Measurements from ENCODE around the gene SMO. TPM values are rescaled to one million over a fixed set of nuclear protein-coding genes. Genes with fewer than 3 reads are reported as not detected.
"Not testable (repeated sequence)": the region's sequence is repeated elsewhere in the genome, so short reads cannot be mapped to it uniquely, and the experiment has no call there.

Gene SMO
- total and polyA plus RNA-seq, 8 donors: 2.6 to 13.4 (median 4.3) TPM

GRCh38 chr7:129218514-129219062 lies 30.2 kb downstream of the SMO start:
- H3K4me3 ChIP-seq: no peak overlapping the region

GRCh38 chr7:129219166-129219565 lies 30.7 kb downstream of the SMO start:
- peak in 1 of 4 donors; percentile 7 for ATAC-seq
- not testable (repeated sequence) for H3K27ac ChIP-seq, H3K9me3 ChIP-seq, DNase-seq, FAIRE-seq, H3K4me3 ChIP-seq, H3K36me3 ChIP-seq, H3K4me1 ChIP-seq, H3K27me3 ChIP-seq
- intact Hi-C loops (cut with DNase I): loop anchor here in 2 of 3 donors (5.0 to 10.0 kb wide), 2 partner anchors 53 to 56 kb away; no protein-coding TSS in a partner anchor
- WGBS, 2 donors: 82 to 88% methylated on average over 4 of the region's 4 CpGs

More at GRCh38 chr7:129218514-129219062, 30.2 kb downstream of the SMO start:
- DNase-seq (peak; percentile 70 to 87 (median 81)), ATAC-seq (peak; percentile 76 to 99 (median 96)), FAIRE-seq (no peak)
- Histone ChIP-seq H3K4me1 (no peaks in the 10 kb centered on the region), H3K27ac (no peak overlapping the region), H3K27me3 (no peaks in the 10 kb centered on the region), H3K36me3 (no peaks in the 10 kb centered on the region), H3K9me3 (no peaks in the 10 kb centered on the region)
- WGBS, 2 donors: 11 to 12% methylated on average over 9 of the region's 9 CpGs
- intact Hi-C loops (cut with DNase I): loop anchor here in 2 of 3 donors (5.0 to 10.0 kb wide), 2 partner anchors 54 to 56 kb away; no protein-coding TSS in a partner anchor
- TF ChIP-seq, protein P1, sequence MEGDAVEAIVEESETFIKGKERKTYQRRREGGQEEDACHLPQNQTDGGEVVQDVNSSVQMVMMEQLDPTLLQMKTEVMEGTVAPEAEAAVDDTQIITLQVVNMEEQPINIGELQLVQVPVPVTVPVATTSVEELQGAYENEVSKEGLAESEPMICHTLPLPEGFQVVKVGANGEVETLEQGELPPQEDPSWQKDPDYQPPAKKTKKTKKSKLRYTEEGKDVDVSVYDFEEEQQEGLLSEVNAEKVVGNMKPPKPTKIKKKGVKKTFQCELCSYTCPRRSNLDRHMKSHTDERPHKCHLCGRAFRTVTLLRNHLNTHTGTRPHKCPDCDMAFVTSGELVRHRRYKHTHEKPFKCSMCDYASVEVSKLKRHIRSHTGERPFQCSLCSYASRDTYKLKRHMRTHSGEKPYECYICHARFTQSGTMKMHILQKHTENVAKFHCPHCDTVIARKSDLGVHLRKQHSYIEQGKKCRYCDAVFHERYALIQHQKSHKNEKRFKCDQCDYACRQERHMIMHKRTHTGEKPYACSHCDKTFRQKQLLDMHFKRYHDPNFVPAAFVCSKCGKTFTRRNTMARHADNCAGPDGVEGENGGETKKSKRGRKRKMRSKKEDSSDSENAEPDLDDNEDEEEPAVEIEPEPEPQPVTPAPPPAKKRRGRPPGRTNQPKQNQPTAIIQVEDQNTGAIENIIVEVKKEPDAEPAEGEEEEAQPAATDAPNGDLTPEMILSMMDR (IDR thresholded peaks at IDR 0.05): peak; percentile 79 to 98 (median 85)

GRCh38 chr7:129222064-129222463 lies 33.6 kb downstream of the SMO start:
- ATAC-seq (no peak), DNase-seq (no peak), FAIRE-seq (no peak)
- intact Hi-C loops (cut with DNase I): no loop called here
- no peaks in the 10 kb centered on the region for H3K36me3 ChIP-seq
- 44 to 52% methylated on average over 4 of the region's 4 CpGs for WGBS, 2 donors
- H3K4me3 ChIP-seq: no peak overlapping the region
- no peak overlapping the region for H3K27ac ChIP-seq
- no peaks in the 10 kb centered on the region for H3K27me3 ChIP-seq
- no peaks in the 10 kb centered on the region for H3K9me3 ChIP-seq
- TF ChIP-seq, protein P1 (IDR thresholded peaks at IDR 0.05): no peak
- peaks cover 0 to 10% (median 7%) of the 10 kb centered on the region in 3 donors for H3K4me1 ChIP-seq

- H3K27ac ChIP-seq: peak within 1 kb of the TSS; percentile 91 to 97 (median 94)
- H3K27me3 ChIP-seq: no peaks in the 10 kb centered on the region
- H3K9me3 ChIP-seq: no peaks in the 10 kb centered on the region
- no peak for FAIRE-seq
- H3K36me3 ChIP-seq: no peaks in the 10 kb centered on the region
- ATAC-seq: peak; percentile 91 to 98 (median 93)
- H3K4me3 ChIP-seq: peak within 1 kb of the TSS; percentile 59 to 97 (median 90)
- intact Hi-C loops (cut with DNase I): no loop called here
- DNase-seq: peak; percentile 98 to 99 (median 98)
- WGBS, 2 donors: 1% methylated on average over 46 to 63 of the region's 63 CpGs
- TF ChIP-seq, protein P1 (IDR thresholded peaks at IDR 0.05): no peak
- H3K4me1 ChIP-seq: peaks cover 4 to 25% (median 22%) of the 10 kb centered on the region in 3 donors
These were observed 36.1 kb downstream of the SMO start, which contains the start of gene AHCYL2 for GRCh38 chr7:129224251-129225205. Gene AHCYL2 (plus strand): TSS chr7:129225030.

DNA sequence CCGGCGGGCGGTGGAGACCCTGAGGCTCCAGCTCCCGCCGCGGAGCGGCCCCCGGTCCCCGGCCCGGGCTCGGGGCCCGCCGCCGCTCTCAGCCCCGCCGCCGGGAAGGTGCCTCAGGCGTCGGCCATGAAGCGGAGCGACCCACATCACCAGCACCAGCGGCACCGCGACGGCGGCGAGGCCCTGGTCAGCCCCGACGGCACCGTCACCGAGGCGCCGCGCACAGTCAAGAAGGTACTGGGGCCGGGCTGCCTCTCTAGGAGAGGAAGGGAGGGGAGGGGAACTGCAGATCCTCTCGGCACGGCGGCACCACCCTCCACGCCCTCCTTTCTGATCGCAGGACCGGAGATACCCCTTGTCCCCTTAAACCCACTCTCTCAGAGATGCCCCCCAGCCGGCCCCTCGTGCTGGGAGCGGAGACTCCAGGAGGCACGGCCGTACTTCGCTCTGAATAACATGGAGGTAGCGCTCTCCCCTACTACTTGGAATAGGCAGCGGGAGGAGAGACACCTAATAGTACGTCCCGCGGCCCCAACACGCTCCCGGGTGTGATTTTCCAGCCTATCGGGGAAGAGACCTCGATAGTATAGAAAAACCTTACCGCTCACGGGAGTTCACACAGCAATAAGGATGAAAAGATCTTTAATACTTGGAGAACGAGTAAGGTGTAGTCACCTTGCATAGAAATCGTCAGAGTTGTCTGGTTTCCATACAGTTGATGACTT lies 36.9 kb downstream of the SMO start:
- H3K36me3 ChIP-seq: no peaks in the 10 kb centered on the region
- peak overlapping the region; percentile 59 to 97 (median 90) for H3K4me3 ChIP-seq
- FAIRE-seq: no peak
- H3K9me3 ChIP-seq: no peaks in the 10 kb centered on the region
- WGBS, 2 donors: 1% methylated on average over 48 to 60 of the region's 60 CpGs
- TF ChIP-seq, protein P1 (IDR thresholded peaks at IDR 0.05): no peak
- H3K27ac ChIP-seq: peak overlapping the region; percentile 61 to 97 (median 92)
- intact Hi-C loops (cut with DNase I): no loop called here
- ATAC-seq: peak; percentile 35 to 58 (median 43)
- no peaks in the 10 kb centered on the region for H3K27me3 ChIP-seq
- peaks cover 4 to 25% (median 22%) of the 10 kb centered on the region in 3 donors for H3K4me1 ChIP-seq
- DNase-seq: peak; percentile 47 to 88 (median 70)

Data from pancreas (tissue), 10 donors.